Mesendoderm (in vitro differentiated cells): Measurements from ENCODE around the gene DUSP14.

Experiments used
- DNase-seq: peaks from one replicate; pipeline ENCODE4 v3.0.0; 2013
- H2AK5ac ChIP-seq: 2 replicates; pipeline ENCODE4 v1.6.1; 2013; ENCODE audit warnings: low read length, inconsistent platforms
- H2BK120ac ChIP-seq: 2 replicates; pipeline ENCODE4 v1.6.1; 2013; ENCODE audit warnings: low read depth, mild to moderate bottlenecking, low read length, moderate library complexity, mixed read lengths
- H2BK15ac ChIP-seq: replicated peaks from 2 replicates; pipeline ENCODE4 v1.6.1; 2013; ENCODE audit warnings: low read depth, mild to moderate bottlenecking, moderate library complexity
- H2BK5ac ChIP-seq: 2 replicates; pipeline ENCODE4 v1.6.1; 2013; ENCODE audit warnings: low read length, inconsistent platforms
- H3K18ac ChIP-seq: 2 replicates; pipeline ENCODE4 v1.6.1; 2013; ENCODE audit warnings: mild to moderate bottlenecking, low read length, mixed read lengths
- H3K23ac ChIP-seq: one replicate; pipeline ENCODE4 v1.6.1; 2013; ENCODE audit warnings: low read length
- H3K27ac ChIP-seq: 2 replicates; pipeline ENCODE4 v1.5.1; 2013; ENCODE audit warnings: low read depth, mild to moderate bottlenecking, inconsistent platforms, low read length, moderate library complexity
- H3K27me3 ChIP-seq: 2 replicates; pipeline ENCODE4 v1.6.1; 2013; ENCODE audit warnings: low read length, control low read depth, mild to moderate bottlenecking, inconsistent platforms; ENCODE audit not compliant: insufficient read depth, poor library complexity
- H3K36me3 ChIP-seq: 2 replicates; pipeline ENCODE4 v1.6.1; 2013; ENCODE audit warnings: low read length, inconsistent platforms; ENCODE audit not compliant: control insufficient read depth, insufficient read depth
- H3K4ac ChIP-seq: one replicate; pipeline ENCODE4 v1.6.1; 2013; ENCODE audit warnings: low read depth, mild to moderate bottlenecking, low read length, moderate library complexity
- H3K4me1 ChIP-seq: 2 replicates; pipeline ENCODE4 v1.6.1; 2013; ENCODE audit warnings: low read depth, low read length, inconsistent platforms; ENCODE audit not compliant: control insufficient read depth
- H3K4me2 ChIP-seq: 2 replicates; pipeline ENCODE4 v1.6.1; 2013; ENCODE audit warnings: low read length
- H3K4me3 ChIP-seq: 2 replicates; pipeline ENCODE4 v1.5.1; 2013; ENCODE audit warnings: mild to moderate bottlenecking, low read length
- H3K56ac ChIP-seq: one replicate; pipeline ENCODE4 v1.6.1; 2013; ENCODE audit warnings: low read length
- H3K79me1 ChIP-seq: 2 replicates; pipeline ENCODE4 v1.6.1; 2013; ENCODE audit warnings: low read length, inconsistent platforms
- H3K79me2 ChIP-seq: 2 replicates; pipeline ENCODE4 v1.6.1; 2013; ENCODE audit warnings: mild to moderate bottlenecking, low read length; ENCODE audit not compliant: control insufficient read depth, insufficient read depth
- H3K9ac ChIP-seq: 2 replicates; pipeline ENCODE4 v1.6.1; 2013; ENCODE audit warnings: low read length, inconsistent platforms
- H4K5ac ChIP-seq: one replicate; pipeline ENCODE4 v1.6.1; 2013; ENCODE audit warnings: low read length
- H4K8ac ChIP-seq: one replicate; pipeline ENCODE4 v1.6.1; 2013; ENCODE audit warnings: low read depth, mild to moderate bottlenecking, control low read depth, low read length, moderate library complexity
- WGBS: extraction: QIAGEN DNeasy Blood & Tissue Kit; methylation state at CpG from one replicate; pipeline ENCODE4 v1.1.7; 2013; ENCODE audit warnings: low lambda C conversion rate, missing lambda C conversion rate; ENCODE audit not compliant: insufficient coverage; ENCODE audit errors: extremely low coverage; 5-methylcytosine and 5-hydroxymethylcytosine counted together

Gene DUSP14

DNA sequence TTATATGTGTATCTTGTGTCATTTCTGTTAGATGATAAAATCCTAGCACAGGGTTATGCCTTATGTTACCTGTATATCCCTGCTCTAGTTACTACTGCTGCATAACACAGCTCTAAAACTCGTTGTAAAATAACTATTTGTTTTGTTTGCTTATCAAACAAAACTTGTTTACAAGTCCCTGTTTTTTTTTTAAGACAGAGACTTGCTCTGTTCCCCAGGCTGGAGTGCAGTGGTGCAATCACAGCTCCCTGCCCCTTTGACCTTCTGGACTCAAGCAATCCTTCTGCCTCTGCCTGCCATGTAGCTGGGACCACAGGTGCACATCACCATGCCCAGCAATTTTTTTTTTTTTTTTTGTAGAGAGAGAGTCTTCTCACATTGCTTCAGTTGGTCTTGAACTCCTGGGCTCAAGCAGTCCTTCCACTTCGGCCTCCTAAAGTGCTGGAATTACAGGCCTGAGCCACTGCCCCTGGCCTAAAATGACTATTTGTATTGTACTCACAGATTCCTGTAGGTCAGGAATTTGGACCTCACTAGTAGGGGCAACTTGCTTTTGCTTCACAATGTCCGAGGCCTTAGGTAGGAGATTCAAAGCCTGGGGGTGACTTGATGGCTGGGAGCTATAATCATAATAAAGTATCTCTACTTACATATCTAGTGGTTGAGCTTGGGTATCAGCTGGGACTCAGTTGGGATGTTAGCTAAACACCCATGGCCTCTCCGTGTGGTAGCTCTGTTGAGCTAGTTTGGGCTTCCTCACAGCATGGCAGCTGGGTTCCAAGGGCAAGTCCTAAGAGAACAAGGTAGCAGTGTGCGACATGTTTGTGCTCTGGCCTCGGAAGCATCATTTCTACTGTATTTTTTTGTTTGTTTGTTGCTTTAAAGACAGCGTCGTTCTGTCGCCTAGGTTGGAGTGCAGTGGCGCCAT, 12.6 kb downstream of the DUSP14 start:
- Histone ChIP-seq H3K4me2 (no peak overlapping the region), H2BK120ac (no peak overlapping the region), H2BK5ac (no peak overlapping the region), H3K23ac (no peak overlapping the region), H2AK5ac (no peak overlapping the region), H3K79me1 (no peaks in the 10 kb centered on the region), H3K9ac (no peak overlapping the region), H3K79me2 (no peaks in the 10 kb centered on the region), H4K5ac (no peak overlapping the region), H4K8ac (no peak overlapping the region), H3K4me1 (no peaks in the 10 kb centered on the region), H3K18ac (no peak overlapping the region), H3K27me3 (no peaks in the 10 kb centered on the region), H2BK15ac (no peak overlapping the region), H3K36me3 (no peaks in the 10 kb centered on the region), H3K56ac (no peak overlapping the region), H3K4me3 (no peak overlapping the region), H3K4ac (no peak overlapping the region), H3K27ac (no peak overlapping the region)
- no peak for DNase-seq
- no CpG with 5 or more reads among the region's 10 CpGs for WGBS

- H4K8ac ChIP-seq, result no peak overlapping the region
- WGBS, result no CpG with 5 or more reads among the region's 6 CpGs
- H3K9ac ChIP-seq, result no peak overlapping the region
- H3K36me3 ChIP-seq, result no peaks in the 10 kb centered on the region
- H3K79me1 ChIP-seq, result no peaks in the 10 kb centered on the region
- no peak overlapping the region for H4K5ac ChIP-seq
- no peak overlapping the region for H2BK5ac ChIP-seq
- no peak overlapping the region for H3K27ac ChIP-seq
- no peaks in the 10 kb centered on the region for H3K27me3 ChIP-seq
- no peak overlapping the region for H3K56ac ChIP-seq
- no peak overlapping the region for H2BK15ac ChIP-seq
- H3K79me2 ChIP-seq, result no peaks in the 10 kb centered on the region
- no peak overlapping the region for H3K4ac ChIP-seq
- no peak overlapping the region for H3K23ac ChIP-seq
- DNase-seq, result no peak
- no peak overlapping the region for H3K4me2 ChIP-seq
- H3K4me3 ChIP-seq, result no peak overlapping the region
- H3K4me1 ChIP-seq, result no peaks in the 10 kb centered on the region
- H2BK120ac ChIP-seq, result no peak overlapping the region
- no peak overlapping the region for H3K18ac ChIP-seq
- no peak overlapping the region for H2AK5ac ChIP-seq
Observed at GRCh38 chr17:37503148-37503547, 13.5 kb downstream of the DUSP14 start.

GRCh38 chr17:37505333-37505732, 15.6 kb downstream of the DUSP14 start:
- H3K18ac ChIP-seq, result no peak overlapping the region
- no CpG with 5 or more reads among the region's 3 CpGs for WGBS
- H3K27ac ChIP-seq, result no peak overlapping the region
- no peaks in the 10 kb centered on the region for H3K4me1 ChIP-seq
- no peak overlapping the region for H4K5ac ChIP-seq
- no peak overlapping the region for H2BK120ac ChIP-seq
- H3K27me3 ChIP-seq, result no peaks in the 10 kb centered on the region
- no peak overlapping the region for H3K9ac ChIP-seq
- no peak overlapping the region for H3K56ac ChIP-seq
- no peak overlapping the region for H2AK5ac ChIP-seq
- no peak overlapping the region for H3K4me2 ChIP-seq
- no peak overlapping the region for H2BK5ac ChIP-seq
- no peak overlapping the region for H2BK15ac ChIP-seq
- no peak overlapping the region for H3K4me3 ChIP-seq
- H3K79me1 ChIP-seq, result no peaks in the 10 kb centered on the region
- DNase-seq, result no peak
- H3K36me3 ChIP-seq, result no peaks in the 10 kb centered on the region
- no peak overlapping the region for H3K23ac ChIP-seq
- no peak overlapping the region for H4K8ac ChIP-seq
- no peaks in the 10 kb centered on the region for H3K79me2 ChIP-seq
- H3K4ac ChIP-seq, result no peak overlapping the region

DNA sequence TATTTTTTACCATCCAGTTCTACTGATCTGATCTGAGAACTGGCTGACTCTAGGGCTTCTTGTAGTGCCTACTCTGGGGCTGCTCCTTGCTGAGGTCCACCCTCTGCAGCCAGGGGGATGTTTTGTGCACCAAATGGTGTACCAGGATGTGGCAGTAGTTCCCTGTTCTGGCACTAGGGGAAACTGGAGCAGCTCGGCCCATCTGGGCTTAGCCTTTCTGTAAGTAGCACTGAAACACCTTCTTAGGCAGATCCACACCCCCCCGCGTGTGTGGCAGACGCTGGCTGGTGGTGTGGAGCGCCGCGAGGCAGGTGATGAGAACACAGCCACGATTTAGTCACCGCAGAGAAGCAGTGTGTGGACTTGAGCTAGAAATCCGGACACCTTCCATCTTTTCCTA, 17.0 kb downstream of the DUSP14 start:
- H2BK5ac ChIP-seq, result no peak overlapping the region
- no peak overlapping the region for H3K18ac ChIP-seq
- H3K56ac ChIP-seq, result no peak overlapping the region
- H3K27me3 ChIP-seq, result no peaks in the 10 kb centered on the region
- no peak overlapping the region for H3K23ac ChIP-seq
- H3K4me3 ChIP-seq, result no peak overlapping the region
- H3K36me3 ChIP-seq, result no peaks in the 10 kb centered on the region
- no peaks in the 10 kb centered on the region for H3K4me1 ChIP-seq
- H2BK15ac ChIP-seq, result no peak overlapping the region
- H3K4ac ChIP-seq, result no peak overlapping the region
- H3K4me2 ChIP-seq, result no peak overlapping the region
- DNase-seq, result peak; percentile 89
- H4K5ac ChIP-seq, result no peak overlapping the region
- H3K79me1 ChIP-seq, result no peaks in the 10 kb centered on the region
- no peak overlapping the region for H2AK5ac ChIP-seq
- no peak overlapping the region for H2BK120ac ChIP-seq
- H3K79me2 ChIP-seq, result no peaks in the 10 kb centered on the region
- H3K27ac ChIP-seq, result no peak overlapping the region
- H3K9ac ChIP-seq, result no peak overlapping the region
- no CpG with 5 or more reads among the region's 10 CpGs for WGBS
- no peak overlapping the region for H4K8ac ChIP-seq

- Histone ChIP-seq H3K4me2 (no peak overlapping the region), H3K79me2 (no peaks in the 10 kb centered on the region), H3K27ac (no peak overlapping the region), H2BK5ac (no peak overlapping the region), H4K8ac (no peak overlapping the region), H2BK120ac (no peak overlapping the region), H3K4me1 (no peaks in the 10 kb centered on the region), H3K36me3 (no peaks in the 10 kb centered on the region), H3K9ac (no peak overlapping the region), H3K4me3 (no peak overlapping the region), H2AK5ac (no peak overlapping the region), H3K56ac (peak overlapping the region; percentile 15), H3K23ac (no peak overlapping the region), H3K18ac (no peak overlapping the region), H3K79me1 (no peaks in the 10 kb centered on the region), H3K27me3 (no peaks in the 10 kb centered on the region), H3K4ac (no peak overlapping the region), H4K5ac (no peak overlapping the region), H2BK15ac (no peak overlapping the region)
- no peak for DNase-seq
- no CpG with 5 or more reads among the region's 9 CpGs for WGBS
Observed at GRCh38 chr17:37507111-37507510, 17.4 kb downstream of the DUSP14 start.

DNA sequence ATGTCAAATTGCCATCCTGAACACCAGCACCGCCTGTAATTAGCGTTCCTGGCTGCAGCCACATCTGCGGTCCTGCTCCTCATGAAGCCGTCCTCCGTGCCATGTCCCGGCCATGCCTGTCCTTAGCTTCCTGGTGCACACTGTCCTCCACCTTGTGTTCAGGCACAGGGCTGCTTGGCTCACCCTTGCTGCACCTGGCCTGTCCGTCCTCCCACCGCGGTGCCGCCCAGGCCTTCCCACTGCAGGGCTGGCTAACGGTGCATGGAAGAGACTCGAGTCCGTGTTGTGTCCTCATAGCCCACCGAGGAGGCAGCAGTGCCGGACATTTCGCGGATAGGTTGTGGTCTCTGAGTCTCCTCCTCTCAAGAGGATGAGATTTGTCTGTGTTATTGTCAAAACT, 20.4 kb downstream of the DUSP14 start:
- DNase-seq, result no peak
- Histone ChIP-seq H3K56ac (no peak overlapping the region), H3K79me1 (no peaks in the 10 kb centered on the region), H3K4ac (no peak overlapping the region), H2AK5ac (no peak overlapping the region), H3K79me2 (no peaks in the 10 kb centered on the region), H4K8ac (no peak overlapping the region), H3K36me3 (no peaks in the 10 kb centered on the region), H3K4me2 (no peak overlapping the region), H3K18ac (no peak overlapping the region), H3K4me3 (no peak overlapping the region), H4K5ac (no peak overlapping the region), H3K27ac (no peak overlapping the region), H2BK15ac (no peak overlapping the region), H2BK120ac (no peak overlapping the region), H3K23ac (no peak overlapping the region), H2BK5ac (no peak overlapping the region), H3K4me1 (no peaks in the 10 kb centered on the region), H3K27me3 (no peaks in the 10 kb centered on the region), H3K9ac (no peak overlapping the region)
- WGBS, result no CpG with 5 or more reads among the region's 17 CpGs
